K562 (cell line): Measurements from ENCODE around the gene SUCNR1. TPM values are rescaled to one million over a fixed set of nuclear protein-coding genes. Genes with fewer than 3 reads are reported as not detected.

Source experiments
- ATAC-seq: fragments of 200-7000 bp; cut with Tn5 transposase; 3 replicates; pipeline ENCODE4 v1.9.1; 2020; ENCODE audit warnings: moderate library complexity
- BruUV-seq: library from RNA; stranded (reverse); fragments of 400-500 nt; replicated peaks from 2 replicates; lab custom pipeline; 2021; lab: Mats Ljungman, UMichigan
- CTCF ChIA-PET: fragments of 300-600 bp; formaldehyde crosslinking; extraction: SDS; loops from one replicate; lab custom pipeline; 2021; ENCODE audit warnings: low intra/inter-chr PET ratio; lab: Yijun Ruan, JAX
- POLR2A ChIA-PET: fragments of 300-600, 350-650 bp; sonication (Branson Sonifier 250); formaldehyde crosslinking; extraction: SDS; loops from one replicate; lab custom pipeline; 2021; ENCODE audit warnings: antibody characterized with exemption, inconsistent platforms; lab: Yijun Ruan, JAX
- DNase-seq, 4 experiments: peaks; one replicate each; pipeline versions ENCODE4 v3.0.0 to v3.0.0-alpha.2; 2011 to 2018; ENCODE audit warnings: low spot score in 3 of 4, mixed read lengths in 3 of 4; ENCODE audit errors: extremely low read depth in 1 of 4
- FAIRE-seq: peaks from 2 replicates; lab custom pipeline; 2011; peaks lifted over from hg19 to GRCh38; lab: Jason Lieb, UNC
- H2AFZ ChIP-seq: 2 replicates; pipeline ENCODE4 v1.6.0; 2011; ENCODE audit warnings: low read depth, low read length, control low read depth, inconsistent platforms
- H3K27ac ChIP-seq: fragments of 200-600 bp; 3 replicates; pipeline ENCODE4 v1.8.0; 2011; ENCODE audit warnings: low read depth, mild to moderate bottlenecking, control low read depth, inconsistent platforms, low read length, moderate library complexity, mixed read lengths; ENCODE audit errors: extremely low read depth
- H3K27me3 ChIP-seq, 2 experiments: fragments of 300-600 bp in 1 of 2; 2 replicates in 1 of 2; 3 replicates in 1 of 2; pipeline versions ENCODE4 v1.6.0 to v1.8.0; 2011; ENCODE audit warnings: inconsistent platforms in 2 of 2, low read length in 2 of 2, mild to moderate bottlenecking in 1 of 2, mixed read lengths in 1 of 2, moderate library complexity in 1 of 2; ENCODE audit not compliant: control insufficient read depth in 2 of 2, insufficient read depth in 2 of 2
- H3K36me3 ChIP-seq: fragments of 300-600 bp; 3 replicates; pipeline ENCODE4 v1.8.0; 2011; ENCODE audit warnings: mild to moderate bottlenecking, low read length, inconsistent platforms; ENCODE audit not compliant: control insufficient read depth, insufficient read depth
- H3K4me1 ChIP-seq, 2 experiments: fragments of 200-600 bp in 1 of 2; replicated peaks in 1 of 2; 2 replicates in 1 of 2; 3 replicates in 1 of 2; pipeline versions ENCODE4 v1.5.1 to v1.8.0; 2011; ENCODE audit warnings: inconsistent platforms in 2 of 2, low read length in 2 of 2, mild to moderate bottlenecking in 1 of 2, mixed read lengths in 1 of 2, moderate library complexity in 1 of 2; ENCODE audit not compliant: control insufficient read depth in 2 of 2, insufficient read depth in 2 of 2
- H3K4me2 ChIP-seq: 2 replicates; pipeline ENCODE4 v1.6.1; 2011; ENCODE audit warnings: low read length, control low read depth, inconsistent platforms, mixed read lengths; ENCODE audit not compliant: insufficient read depth
- H3K4me3 ChIP-seq: fragments of 200-600 bp; sonication (generic), shearing (Covaris generic); 2 replicates; pipeline ENCODE4 v1.5.1; 2016; ENCODE audit warnings: control low read depth, inconsistent platforms
- H3K79me2 ChIP-seq: fragments of 200-600 bp; 3 replicates; pipeline ENCODE4 v1.8.0; 2011; ENCODE audit warnings: low read length, inconsistent platforms; ENCODE audit not compliant: control insufficient read depth, insufficient read depth
- H3K9ac ChIP-seq, 2 experiments: 2 replicates each; pipeline versions ENCODE4 v1.6.0 to v1.6.1; 2011; ENCODE audit warnings: low read depth in 2 of 2, low read length in 2 of 2, control low read depth in 1 of 2, inconsistent platforms in 1 of 2, mild to moderate bottlenecking in 1 of 2, mixed read lengths in 1 of 2; ENCODE audit not compliant: insufficient read depth in 1 of 2
- H3K9me1 ChIP-seq: one replicate; pipeline ENCODE4 v1.6.0; 2011; ENCODE audit warnings: inconsistent platforms, mild to moderate bottlenecking, low read length, moderate library complexity; ENCODE audit not compliant: control insufficient read depth, insufficient read depth
- H3K9me3 ChIP-seq: replicated peaks from 2 replicates; pipeline ENCODE4 v1.5.1; 2011; ENCODE audit warnings: low read depth, low read length, inconsistent platforms; ENCODE audit not compliant: control insufficient read depth, insufficient read depth
- H4K20me1 ChIP-seq: replicated peaks from 2 replicates; pipeline ENCODE4 v1.6.1; 2011; ENCODE audit warnings: low read length, inconsistent platforms, mixed read lengths; ENCODE audit not compliant: control insufficient read depth, insufficient read depth
- CEBPB ChIP-seq: fragments of 450-650 bp; IDR thresholded peaks from 2 replicates; pipeline ENCODE4 v1.6.1; 2016; ENCODE audit warnings: missing genetic modification characterization, missing compliant biosample characterization
- CEBPG ChIP-seq, 3 experiments: fragments of 200-800 bp in 1 of 3; sonication (Bioruptor generic) in 1 of 3; sonication (generic) in 1 of 3; formaldehyde crosslinking in 1 of 3; IDR thresholded peaks in 2 of 3; conservative IDR thresholded peaks in 1 of 3; 2 replicates each; pipeline versions ENCODE4 v1.6.1 to v1.8.0; 2016 to 2022; ENCODE audit warnings: missing compliant biosample characterization in 2 of 3, missing genetic modification characterization in 2 of 3, mild to moderate bottlenecking in 1 of 3, missing genetic modification reagents in 1 of 3
- CHD1 ChIP-seq: fragments of 200-600 bp; sonication (generic); IDR thresholded peaks from one replicate; pipeline ENCODE4 v1.6.1; 2012; ENCODE audit warnings: mild to moderate bottlenecking, moderate library complexity, low read length, inconsistent platforms
- ELF1 ChIP-seq: fragments of 200-800 bp; sonication (Bioruptor generic); IDR thresholded peaks from 2 replicates; pipeline ENCODE4 v1.6.1; 2016; ENCODE audit warnings: missing genetic modification characterization, missing compliant biosample characterization
- FOSL1 ChIP-seq: fragments of 200-800 bp; sonication (Bioruptor generic); conservative IDR thresholded peaks from 2 replicates; pipeline ENCODE4 v1.6.1; 2016; ENCODE audit warnings: missing genetic modification characterization, missing compliant biosample characterization
- JUND ChIP-seq, 2 experiments: IDR thresholded peaks; 2 replicates in 1 of 2; 3 replicates in 1 of 2; pipeline ENCODE4 v1.6.1; 2011; ENCODE audit warnings: borderline replicate concordance in 2 of 2, low read depth in 2 of 2, low read length in 2 of 2, improper control_type of control experiment in 1 of 2, missing biosample characterization in 1 of 2, missing genetic modification characterization in 1 of 2, missing genetic modification reagents in 1 of 2
- SMARCA4 ChIP-seq: fragments of 450-650 bp; IDR thresholded peaks from 2 replicates; pipeline ENCODE4 v1.6.1; 2016
- SMARCE1 ChIP-seq: fragments of 450-650 bp; IDR thresholded peaks from 2 replicates; pipeline ENCODE4 v1.7.1; 2016; ENCODE audit warnings: mild to moderate bottlenecking
- ZNF384 ChIP-seq: IDR thresholded peaks from 2 replicates; pipeline ENCODE4 v1.6.1; 2012; ENCODE audit warnings: low read depth, low read length, improper control_type of control experiment
- WGBS: fragments of 100-300 bp; shearing (Covaris generic); methylation state at CpG from one replicate; pipeline ENCODE4 v1.1.6; 2016; ENCODE audit warnings: low coverage, mixed read lengths; ENCODE audit not compliant: insufficient coverage; ENCODE audit errors: missing lambda C conversion rate; 5-methylcytosine and 5-hydroxymethylcytosine counted together
- in situ Hi-C: fragments of 300-500 bp; cut with MboI; formaldehyde crosslinking; loops from 4 replicates; pipeline ENCODE4 v1.15.0; 2018; ENCODE audit warnings: inconsistent platforms, mixed read lengths
- intact Hi-C: fragments of 100-400 bp; cut with micrococcal nuclease; formaldehyde crosslinking; loops from 2 replicates; pipeline ENCODE4 v1.14.2; 2022
- polyA plus RNA-seq, 8 experiments: library from polyadenylated mRNA; depleted of rRNA in 4 of 8; stranded (reverse) in 5 of 8; unstranded in 3 of 8; fragments of >200 nt; fragmentation: Nextera tagmentation in 2 of 8; fragmentation: Illumina TruSeq in 1 of 8; extraction: Ambion mirVana in 2 of 8; extraction: Trizol in 1 of 8; gene quantifications; 2 replicates each; pipeline versions ENCODE4 v1.2.1 to v1.2.3, GENCODE V29; 2011 to 2014; ENCODE audit warnings: inconsistent platforms in 1 of 8, missing spikeins in 1 of 8
- total RNA-seq, 7 experiments: library from RNA; depleted of rRNA in 6 of 7; stranded (reverse); fragments of >200 nt in 6 of 7; fragmentation: Illumina TruSeq in 2 of 7; extraction: Trizol in 2 of 7; gene quantifications; 2 replicates each; pipeline versions ENCODE4 v1.2.1 to v1.2.3, GENCODE V29; 2011 to 2021; ENCODE audit warnings: low replicate concordance in 1 of 7

The SUCNR1 gene
- total and polyA plus RNA-seq, 9 of the 15 experiments (the other 6 are each of a cell fraction or from before 2014, with no cell fraction given), result 0.04 to 0.54 (median 0.13) TPM

DNA sequence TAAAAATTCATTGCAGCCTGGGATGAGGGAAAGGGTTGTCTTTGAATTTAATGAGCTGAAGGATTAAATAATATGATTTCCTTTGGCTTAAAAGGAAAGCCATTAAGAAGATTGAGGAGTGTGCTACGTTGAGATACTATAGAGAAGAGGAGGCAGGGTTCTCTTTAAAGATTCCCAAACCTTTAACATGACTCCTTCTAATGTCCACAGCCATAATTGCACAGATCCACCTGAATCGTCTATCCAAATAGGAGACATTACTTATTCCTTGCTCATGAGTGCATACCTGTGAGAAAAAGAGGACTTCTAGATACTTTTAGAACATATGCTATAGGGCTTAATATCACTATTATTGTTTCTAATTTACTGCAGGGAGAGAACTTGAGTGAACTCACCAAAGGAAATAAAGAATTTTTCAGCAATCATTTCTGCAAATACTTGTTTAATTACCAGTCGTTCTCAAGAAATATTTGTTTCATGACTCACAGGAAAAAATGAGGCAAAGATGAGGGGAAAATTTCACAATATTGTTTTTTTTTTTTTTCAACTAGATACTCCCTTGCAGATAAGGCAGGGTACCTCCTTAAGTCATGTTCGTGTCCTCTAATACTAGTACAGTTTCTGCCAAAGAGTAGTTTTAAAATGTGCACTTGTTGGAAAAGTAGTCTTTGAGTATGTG is 8.9 kb upstream of the SUCNR1 start:
- ChIA-PET POLR2A (no interaction called here), CTCF (no interaction called here)
- Histone ChIP-seq H2AFZ (no peak overlapping the region), H3K9me1 (no peaks in the 10 kb centered on the region), H3K9ac (no peak overlapping the region), H4K20me1 (no peaks in the 10 kb centered on the region), H3K9me3 (no peaks in the 10 kb centered on the region), H3K79me2 (no peaks in the 10 kb centered on the region), H3K4me1 (no peaks in the 10 kb centered on the region), H3K4me3 (no peak overlapping the region), H3K4me2 (no peak overlapping the region), H3K27ac (no peak overlapping the region), H3K36me3 (no peaks in the 10 kb centered on the region), H3K27me3 (no peaks in the 10 kb centered on the region)
- BruUV-seq, result no TSS peak
- FAIRE-seq (no peak), ATAC-seq (no peak), DNase-seq (no peak)
- in situ Hi-C loops (loop anchor here (10.0 kb wide), 1 partner anchor 1390 kb away; no protein-coding TSS in a partner anchor), intact Hi-C loops (no loop called here)
- no peak for TF ChIP-seq ELF1 (tag)
- no peak for TF ChIP-seq CHD1
- TF ChIP-seq CEBPB (tag), result peak; percentile 76
- peak; percentile 82 for TF ChIP-seq FOSL1 (tag)
- 0 out of 2 replicates have a peak, but pooled peaks have one; percentile 14 for TF ChIP-seq JUND (IDR thresholded peaks at IDR 0.05; ENCODE audit: borderline replicate concordance, low read depth, low read length)
- TF ChIP-seq JUND (tag; IDR thresholded peaks at IDR 0.05; ENCODE audit: borderline replicate concordance, low read depth, low read length), result 0 out of 3 replicates have a peak, but pooled peaks have one; percentile 17
- TF ChIP-seq SMARCE1, result peak; percentile 22; the same call in 1 of the 2 replicates
- 0 out of 2 replicates have a peak, but pooled peaks have one; percentile 24 for TF ChIP-seq SMARCA4
- TF ChIP-seq CEBPG (CRISPR knock-in tag; IDR thresholded peaks at IDR 0.05), result no peak
- TF ChIP-seq CEBPG (tag; conservative IDR thresholded peaks at IDR 0.05 in 1 of 2, IDR thresholded peaks at IDR 0.05 in 1 of 2), result peak; percentile 55 to 81; a peak in 2 of 4 replicates
- peak; percentile 51 for TF ChIP-seq ZNF384
- WGBS, result 5% methylated on average over 4 of the region's 4 CpGs
